ENCODE measurements around the gene DERA. TPM values are rescaled to one million over a fixed set of nuclear protein-coding genes. Genes with fewer than 3 reads are reported as not detected.
"Not testable (repeated sequence)": the region's sequence is repeated elsewhere in the genome, so short reads cannot be mapped to it uniquely, and the experiment has no call there.

The DERA gene
- total RNA-seq, 1 donor from 2014 or later, result 44.9 TPM

DNA sequence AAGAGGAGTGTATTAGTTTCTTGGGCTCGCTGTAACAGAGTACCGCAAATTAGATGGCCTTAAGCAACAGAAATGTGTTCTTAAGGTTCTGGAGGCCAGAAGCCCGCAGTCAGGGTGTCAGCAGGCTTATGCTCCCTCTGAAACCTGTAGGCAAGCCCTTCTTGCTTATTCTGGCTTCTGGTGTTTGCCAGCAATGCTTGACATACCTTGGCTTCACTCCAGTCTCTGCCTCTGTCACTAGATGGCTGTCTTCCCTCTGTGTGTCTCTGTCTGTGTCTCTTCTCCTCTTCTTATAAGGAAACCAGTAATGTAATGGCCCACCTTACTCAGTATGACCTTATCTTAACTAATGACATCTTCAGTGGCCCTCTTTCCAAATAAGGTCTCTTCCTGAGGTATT, 85.1 kb downstream of the DERA start:
- peaks cover 0 to 2% (median 0%) of the 10 kb centered on the region in 3 donors for H3K36me3 ChIP-seq (ENCODE audit: control insufficient read depth in 3 of 3, insufficient read depth in 3 of 3, low read length in 3 of 3)
- no peaks in the 10 kb centered on the region for H3K27me3 ChIP-seq (ENCODE audit: control insufficient read depth in 3 of 3, insufficient read depth in 3 of 3, low read length in 3 of 3)
- H3K27ac ChIP-seq (ENCODE audit: low read depth, low read length), result no peak overlapping the region
- no peaks in the 10 kb centered on the region for H3K9me3 ChIP-seq (ENCODE audit: control insufficient read depth in 3 of 3, low read length in 3 of 3)
- H3K4me1 ChIP-seq (ENCODE audit: control insufficient read depth in 3 of 3, insufficient read depth in 3 of 3, low read length in 3 of 3), result peaks cover 0 to 8% (median 3%) of the 10 kb centered on the region in 3 donors
- H3K9ac ChIP-seq (ENCODE audit: low read depth in 1 of 3, low read length in 3 of 3), result no peak overlapping the region
- peak overlapping the region in 2 of 3 donors; percentile 14 to 28 for H3K4me3 ChIP-seq (ENCODE audit: low read length in 3 of 3)

DNA sequence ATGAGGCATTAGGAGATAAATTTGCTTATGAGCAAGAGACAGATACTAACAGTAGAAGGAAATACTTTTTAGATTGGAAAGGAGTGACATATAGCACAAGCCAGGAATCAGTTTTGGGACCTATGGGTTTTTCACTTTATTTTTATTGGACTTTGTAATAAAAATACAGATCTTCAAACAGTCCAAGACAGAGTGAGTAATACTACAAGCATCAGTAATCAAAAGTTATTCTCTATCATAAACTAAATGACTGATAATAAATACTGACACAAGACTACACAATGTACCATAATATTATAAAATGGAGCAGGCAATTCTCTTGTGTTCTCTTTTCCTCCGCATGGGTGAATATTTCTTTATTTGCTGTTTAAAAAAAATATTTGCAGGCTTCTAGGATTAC, 85.8 kb downstream of the DERA start:
- no peaks in the 10 kb centered on the region for H3K9me3 ChIP-seq (ENCODE audit: control insufficient read depth in 3 of 3, low read length in 3 of 3)
- H3K27me3 ChIP-seq (ENCODE audit: control insufficient read depth in 3 of 3, insufficient read depth in 3 of 3, low read length in 3 of 3), result no peaks in the 10 kb centered on the region
- H3K9ac ChIP-seq (ENCODE audit: low read depth in 1 of 3, low read length in 3 of 3), result no peak overlapping the region

DNA sequence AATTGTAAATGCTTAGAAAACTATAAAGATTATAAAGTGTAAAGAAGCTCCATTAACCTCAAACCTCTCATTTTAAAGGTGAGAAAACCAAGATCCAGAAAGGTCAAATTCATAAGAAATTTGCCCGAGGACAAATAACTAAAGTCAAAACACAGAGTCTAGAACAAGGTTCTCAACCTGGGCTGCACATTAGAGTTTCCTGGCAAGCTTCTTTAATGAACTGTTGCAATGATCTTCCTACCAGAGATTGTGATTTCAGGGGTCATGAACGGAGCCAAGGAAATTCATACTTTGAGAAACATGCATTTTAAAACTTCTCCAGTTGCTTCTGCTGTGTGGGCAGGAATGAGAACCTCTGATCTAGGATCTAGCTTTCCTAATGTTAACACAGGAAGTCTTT, 86.8 kb downstream of the DERA start:
- Histone ChIP-seq H3K27ac (ENCODE audit: low read depth, low read length) (no peak overlapping the region), H3K9me3 (ENCODE audit: control insufficient read depth in 3 of 3, low read length in 3 of 3) (no peaks in the 10 kb centered on the region), H3K4me3 (ENCODE audit: low read length in 3 of 3) (no peak overlapping the region), H3K9ac (ENCODE audit: low read depth in 1 of 3, low read length in 3 of 3) (no peak overlapping the region), H3K4me1 (ENCODE audit: control insufficient read depth in 3 of 3, insufficient read depth in 3 of 3, low read length in 3 of 3) (peaks cover 0 to 8% (median 3%) of the 10 kb centered on the region in 3 donors), H3K36me3 (ENCODE audit: control insufficient read depth in 3 of 3, insufficient read depth in 3 of 3, low read length in 3 of 3) (peaks cover 0 to 2% (median 0%) of the 10 kb centered on the region in 3 donors), H3K27me3 (ENCODE audit: control insufficient read depth in 3 of 3, insufficient read depth in 3 of 3, low read length in 3 of 3) (no peaks in the 10 kb centered on the region)

More for the DNA sequence above, 85.8 kb downstream of the DERA start:
- Histone ChIP-seq H3K36me3 (ENCODE audit: control insufficient read depth in 3 of 3, insufficient read depth in 3 of 3, low read length in 3 of 3) (peaks cover 0 to 2% (median 0%) of the 10 kb centered on the region in 3 donors), H3K4me1 (ENCODE audit: control insufficient read depth in 3 of 3, insufficient read depth in 3 of 3, low read length in 3 of 3) (peaks cover 0 to 8% (median 3%) of the 10 kb centered on the region in 3 donors), H3K27ac (ENCODE audit: low read depth, low read length) (no peak overlapping the region), H3K4me3 (ENCODE audit: low read length in 3 of 3) (no peak overlapping the region)

- Histone ChIP-seq H3K36me3 (ENCODE audit: control insufficient read depth in 3 of 3, insufficient read depth in 3 of 3, low read length in 3 of 3) (peaks cover 0 to 2% (median 0%) of the 10 kb centered on the region in 3 donors), H3K9me3 (ENCODE audit: control insufficient read depth in 3 of 3, low read length in 3 of 3) (no peaks in the 10 kb centered on the region), H3K4me1 (ENCODE audit: control insufficient read depth in 3 of 3, insufficient read depth in 3 of 3, low read length in 3 of 3) (no peaks in the 10 kb centered on the region), H3K27ac (ENCODE audit: low read depth, low read length) (no peak overlapping the region), H3K27me3 (ENCODE audit: control insufficient read depth in 3 of 3, insufficient read depth in 3 of 3, low read length in 3 of 3) (no peaks in the 10 kb centered on the region), H3K4me3 (ENCODE audit: low read length in 3 of 3) (no peak overlapping the region), H3K9ac (ENCODE audit: low read depth in 1 of 3, low read length in 3 of 3) (no peak overlapping the region)
Measured at GRCh38 chr12:16002880-16003279, 91.7 kb downstream of the DERA start.

GRCh38 chr12:16003460-16003859, 92.3 kb downstream of the DERA start:
- Histone ChIP-seq H3K36me3 (ENCODE audit: control insufficient read depth in 3 of 3, insufficient read depth in 3 of 3, low read length in 3 of 3) (peaks cover 0 to under 1% (median 0%) of the 10 kb centered on the region in 3 donors), H3K9me3 (ENCODE audit: control insufficient read depth in 3 of 3, low read length in 3 of 3) (no peaks in the 10 kb centered on the region), H3K27me3 (ENCODE audit: control insufficient read depth in 3 of 3, insufficient read depth in 3 of 3, low read length in 3 of 3) (no peaks in the 10 kb centered on the region), H3K4me1 (ENCODE audit: control insufficient read depth in 3 of 3, insufficient read depth in 3 of 3, low read length in 3 of 3) (no peaks in the 10 kb centered on the region), H3K27ac (ENCODE audit: low read depth, low read length) (no peak overlapping the region), H3K9ac (ENCODE audit: low read depth in 1 of 3, low read length in 3 of 3) (no peak overlapping the region), H3K4me3 (ENCODE audit: low read length in 3 of 3) (no peak overlapping the region)

DNA sequence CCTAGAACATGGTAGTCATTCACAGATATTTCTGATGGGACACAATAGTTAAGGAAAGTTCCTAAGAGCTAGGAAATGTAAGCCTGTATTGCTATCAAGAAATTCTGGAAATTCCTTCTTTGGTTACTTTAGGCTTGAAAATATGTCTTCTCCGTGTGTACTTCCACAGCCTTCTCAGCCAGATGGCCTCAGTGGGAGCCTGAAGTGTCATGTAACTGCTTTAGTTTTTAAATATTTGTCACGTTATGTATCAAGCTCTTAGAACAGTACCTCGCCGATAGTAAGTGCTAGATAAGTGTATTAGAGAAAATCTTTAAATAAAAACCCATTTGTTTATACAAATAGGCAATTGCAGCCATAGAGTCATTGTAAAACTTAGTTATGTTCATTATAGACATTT, 95.6 kb downstream of the DERA start:
- H3K9me3 ChIP-seq (ENCODE audit: control insufficient read depth in 3 of 3, low read length in 3 of 3), result no peaks in the 10 kb centered on the region
- no peaks in the 10 kb centered on the region for H3K36me3 ChIP-seq (ENCODE audit: control insufficient read depth in 3 of 3, insufficient read depth in 3 of 3, low read length in 3 of 3)
- H3K27ac ChIP-seq (ENCODE audit: low read depth, low read length), result no peak overlapping the region
- no peak overlapping the region for H3K4me3 ChIP-seq (ENCODE audit: low read length in 3 of 3)
- peaks cover under 1 to 2% (median under 1%) of the 10 kb centered on the region in 3 donors for H3K4me1 ChIP-seq (ENCODE audit: control insufficient read depth in 3 of 3, insufficient read depth in 3 of 3, low read length in 3 of 3)
- no peak overlapping the region for H3K9ac ChIP-seq (ENCODE audit: low read depth in 1 of 3, low read length in 3 of 3)
- no peaks in the 10 kb centered on the region for H3K27me3 ChIP-seq (ENCODE audit: control insufficient read depth in 3 of 3, insufficient read depth in 3 of 3, low read length in 3 of 3)

DNA sequence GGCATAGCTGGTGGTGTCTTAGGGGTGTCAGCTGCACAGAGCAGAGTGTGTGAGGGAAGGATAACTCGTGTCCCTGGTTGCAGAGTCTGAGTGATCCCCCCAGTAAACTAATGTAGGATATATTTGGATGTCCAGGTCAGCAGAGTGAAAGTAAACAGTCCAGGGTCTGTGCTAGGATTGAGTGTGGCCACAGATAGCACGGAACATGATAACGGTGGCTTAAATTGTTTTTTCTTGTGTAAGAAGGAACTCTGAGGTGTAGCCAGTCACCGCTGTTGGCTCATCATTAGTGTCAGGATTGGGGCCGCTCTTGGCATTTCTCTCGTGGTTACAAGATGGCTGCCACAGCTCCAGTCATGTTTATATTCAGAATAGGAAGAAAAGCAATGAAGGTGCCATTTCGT, 97.3 kb downstream of the DERA start:
- Histone ChIP-seq H3K27me3 (ENCODE audit: control insufficient read depth in 3 of 3, insufficient read depth in 3 of 3, low read length in 3 of 3) (no peaks in the 10 kb centered on the region), H3K36me3 (ENCODE audit: control insufficient read depth in 3 of 3, insufficient read depth in 3 of 3, low read length in 3 of 3) (no peaks in the 10 kb centered on the region), H3K9me3 (ENCODE audit: control insufficient read depth in 3 of 3, low read length in 3 of 3) (no peaks in the 10 kb centered on the region), H3K9ac (ENCODE audit: low read depth in 1 of 3, low read length in 3 of 3) (no peak overlapping the region), H3K4me3 (ENCODE audit: low read length in 3 of 3) (no peak overlapping the region), H3K4me1 (ENCODE audit: control insufficient read depth in 3 of 3, insufficient read depth in 3 of 3, low read length in 3 of 3) (peaks cover 3 to 5% (median 3%) of the 10 kb centered on the region in 3 donors), H3K27ac (ENCODE audit: low read depth, low read length) (no peak overlapping the region)

- Histone ChIP-seq H3K4me1 (ENCODE audit: control insufficient read depth in 3 of 3, insufficient read depth in 3 of 3, low read length in 3 of 3) (peaks cover 3 to 5% (median 3%) of the 10 kb centered on the region in 3 donors), H3K36me3 (ENCODE audit: control insufficient read depth in 3 of 3, insufficient read depth in 3 of 3, low read length in 3 of 3) (peaks cover 0 to 10% (median 3%) of the 10 kb centered on the region in 3 donors), H3K4me3 (ENCODE audit: low read length in 3 of 3) (peak overlapping the region in 1 of 3 donors; percentile 10), H3K27ac (ENCODE audit: low read depth, low read length) (no peak overlapping the region), H3K9ac (ENCODE audit: low read depth in 1 of 3, low read length in 3 of 3) (no peak overlapping the region), H3K27me3 (ENCODE audit: control insufficient read depth in 3 of 3, insufficient read depth in 3 of 3, low read length in 3 of 3) (no peaks in the 10 kb centered on the region), H3K9me3 (ENCODE audit: control insufficient read depth in 3 of 3, low read length in 3 of 3) (peaks cover 0 to 3% (median 0%) of the 10 kb centered on the region in 3 donors)
Measured at GRCh38 chr12:16012117-16012516, 101.0 kb downstream of the DERA start.

- H3K27ac ChIP-seq (ENCODE audit: low read depth, low read length); H3K4me3 ChIP-seq (ENCODE audit: low read length in 3 of 3); H3K9me3 ChIP-seq (ENCODE audit: control insufficient read depth in 3 of 3, low read length in 3 of 3); H3K4me1 ChIP-seq (ENCODE audit: control insufficient read depth in 3 of 3, insufficient read depth in 3 of 3, low read length in 3 of 3); H3K36me3 ChIP-seq (ENCODE audit: control insufficient read depth in 3 of 3, insufficient read depth in 3 of 3, low read length in 3 of 3); H3K9ac ChIP-seq (ENCODE audit: low read depth in 1 of 3, low read length in 3 of 3); H3K27me3 ChIP-seq (ENCODE audit: control insufficient read depth in 3 of 3, insufficient read depth in 3 of 3, low read length in 3 of 3): not testable (repeated sequence)
Measured at GRCh38 chr12:16013722-16014121, 102.6 kb downstream of the DERA start.

DNA sequence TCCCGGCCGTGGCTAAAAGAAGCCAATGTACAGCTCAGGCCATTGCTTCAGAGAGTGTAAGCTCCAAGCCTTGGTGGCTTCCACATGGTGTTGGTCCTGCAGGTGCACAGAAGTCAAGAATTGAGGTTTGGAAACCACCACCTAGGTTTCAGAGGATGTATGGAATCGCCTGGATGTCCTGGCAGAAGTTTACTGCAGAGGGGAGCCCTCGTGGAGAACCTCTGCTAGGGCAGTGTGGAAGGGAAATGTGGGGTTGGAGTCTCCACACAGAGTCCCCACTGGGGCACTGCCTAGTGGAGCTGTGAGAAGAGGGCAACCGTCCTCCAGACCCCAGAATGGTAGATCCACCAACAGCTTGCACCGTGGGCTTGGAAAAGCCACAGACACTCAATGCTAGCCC, 103.3 kb downstream of the DERA start:
- not testable (repeated sequence) for H3K4me3 ChIP-seq (ENCODE audit: low read length in 3 of 3); H3K36me3 ChIP-seq (ENCODE audit: control insufficient read depth in 3 of 3, insufficient read depth in 3 of 3, low read length in 3 of 3); H3K9me3 ChIP-seq (ENCODE audit: control insufficient read depth in 3 of 3, low read length in 3 of 3); H3K9ac ChIP-seq (ENCODE audit: low read depth in 1 of 3, low read length in 3 of 3); H3K4me1 ChIP-seq (ENCODE audit: control insufficient read depth in 3 of 3, insufficient read depth in 3 of 3, low read length in 3 of 3); H3K27ac ChIP-seq (ENCODE audit: low read depth, low read length); H3K27me3 ChIP-seq (ENCODE audit: control insufficient read depth in 3 of 3, insufficient read depth in 3 of 3, low read length in 3 of 3)

Data from skeletal muscle tissue (tissue), 4 donors.